ENCODE results near the gene TCN2. TPM values are rescaled to one million over a fixed set of nuclear protein-coding genes. Genes with fewer than 3 reads are reported as not detected.

The TCN2 gene
- total and polyA plus RNA-seq, 4 donors = 6.7 to 14.1 (median 13.0) TPM

DNA sequence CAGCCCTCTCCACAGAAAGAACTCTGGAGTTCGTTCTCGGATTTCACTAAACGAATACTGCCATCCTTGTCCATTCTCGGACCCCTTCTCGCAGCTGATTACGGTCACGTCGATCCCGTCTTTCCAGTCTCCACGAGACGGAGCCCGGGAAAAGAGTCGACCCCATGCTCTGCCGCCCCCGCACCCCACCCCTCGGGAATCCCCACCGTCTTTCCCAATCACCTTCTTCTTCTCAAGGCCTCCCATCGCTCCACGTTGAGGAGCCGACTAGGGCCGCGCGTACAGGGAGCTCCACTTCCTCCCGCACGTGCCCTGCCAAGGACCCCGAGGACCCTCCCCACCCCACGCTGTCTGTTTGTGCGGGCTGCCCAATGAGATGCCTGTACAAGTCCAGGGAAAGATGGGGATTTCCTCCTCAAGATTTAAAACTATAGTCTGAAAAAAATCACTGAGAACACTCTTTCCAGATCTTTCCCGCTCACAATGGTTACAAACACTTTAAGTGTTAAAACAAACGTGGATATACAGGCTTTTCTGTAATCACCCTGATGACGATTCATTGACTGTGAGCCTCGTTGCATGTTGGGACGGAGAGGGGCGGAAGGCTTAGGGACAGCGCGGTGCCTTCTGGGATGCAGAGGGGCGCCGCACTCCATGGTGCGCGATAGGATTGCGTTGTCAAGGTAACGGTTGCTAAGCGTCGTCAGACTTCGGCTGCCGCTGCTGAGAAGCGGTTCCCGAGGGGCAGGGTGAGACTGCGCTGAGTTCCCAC, 15.2 kb upstream of the TCN2 start, which contains the start of gene PES1:
Gene PES1 (minus strand): TSS at position 323 of the 772 bp plus-strand sequence. CDS start 77 bp downstream, at position 246.
- TF ChIP-seq, protein P1, sequence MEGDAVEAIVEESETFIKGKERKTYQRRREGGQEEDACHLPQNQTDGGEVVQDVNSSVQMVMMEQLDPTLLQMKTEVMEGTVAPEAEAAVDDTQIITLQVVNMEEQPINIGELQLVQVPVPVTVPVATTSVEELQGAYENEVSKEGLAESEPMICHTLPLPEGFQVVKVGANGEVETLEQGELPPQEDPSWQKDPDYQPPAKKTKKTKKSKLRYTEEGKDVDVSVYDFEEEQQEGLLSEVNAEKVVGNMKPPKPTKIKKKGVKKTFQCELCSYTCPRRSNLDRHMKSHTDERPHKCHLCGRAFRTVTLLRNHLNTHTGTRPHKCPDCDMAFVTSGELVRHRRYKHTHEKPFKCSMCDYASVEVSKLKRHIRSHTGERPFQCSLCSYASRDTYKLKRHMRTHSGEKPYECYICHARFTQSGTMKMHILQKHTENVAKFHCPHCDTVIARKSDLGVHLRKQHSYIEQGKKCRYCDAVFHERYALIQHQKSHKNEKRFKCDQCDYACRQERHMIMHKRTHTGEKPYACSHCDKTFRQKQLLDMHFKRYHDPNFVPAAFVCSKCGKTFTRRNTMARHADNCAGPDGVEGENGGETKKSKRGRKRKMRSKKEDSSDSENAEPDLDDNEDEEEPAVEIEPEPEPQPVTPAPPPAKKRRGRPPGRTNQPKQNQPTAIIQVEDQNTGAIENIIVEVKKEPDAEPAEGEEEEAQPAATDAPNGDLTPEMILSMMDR (IDR thresholded peaks at IDR 0.05; ENCODE audit: low read depth, low read length, missing input control) = no peak
- TF ChIP-seq YY1 (IDR thresholded peaks at IDR 0.05) (peak; percentile 67), HNF4G (IDR thresholded peaks at IDR 0.05) (no peak), TAF1 (conservative IDR thresholded peaks at IDR 0.05) (no peak), HNF4A (conservative IDR thresholded peaks at IDR 0.05) (no peak), SP1 (IDR thresholded peaks at IDR 0.05) (peak; percentile 71), EGR1 (IDR thresholded peaks at IDR 0.05; ENCODE audit: low read depth in 2 of 2) (peak in 1 of 2 donors; percentile 28), JUND (IDR thresholded peaks at IDR 0.05) (peak; percentile 38 to 71), ATF3 (IDR thresholded peaks at IDR 0.05) (no peak), NR2F2 (IDR thresholded peaks at IDR 0.05) (no peak), RXRA (IDR thresholded peaks at IDR 0.05) (no peak), FOXA2 (IDR thresholded peaks at IDR 0.05) (no peak), FOXA1 (IDR thresholded peaks at IDR 0.05) (no peak), GABPA (IDR thresholded peaks at IDR 0.05 in 1 of 2, conservative IDR thresholded peaks at IDR 0.05 in 1 of 2) (peak in 1 of 2 donors; percentile 86), MAX (IDR thresholded peaks at IDR 0.05) (peak; percentile 99), RAD21 (IDR thresholded peaks at IDR 0.05) (peak; percentile 30 to 39)
- TF ChIP-seq, protein P2, sequence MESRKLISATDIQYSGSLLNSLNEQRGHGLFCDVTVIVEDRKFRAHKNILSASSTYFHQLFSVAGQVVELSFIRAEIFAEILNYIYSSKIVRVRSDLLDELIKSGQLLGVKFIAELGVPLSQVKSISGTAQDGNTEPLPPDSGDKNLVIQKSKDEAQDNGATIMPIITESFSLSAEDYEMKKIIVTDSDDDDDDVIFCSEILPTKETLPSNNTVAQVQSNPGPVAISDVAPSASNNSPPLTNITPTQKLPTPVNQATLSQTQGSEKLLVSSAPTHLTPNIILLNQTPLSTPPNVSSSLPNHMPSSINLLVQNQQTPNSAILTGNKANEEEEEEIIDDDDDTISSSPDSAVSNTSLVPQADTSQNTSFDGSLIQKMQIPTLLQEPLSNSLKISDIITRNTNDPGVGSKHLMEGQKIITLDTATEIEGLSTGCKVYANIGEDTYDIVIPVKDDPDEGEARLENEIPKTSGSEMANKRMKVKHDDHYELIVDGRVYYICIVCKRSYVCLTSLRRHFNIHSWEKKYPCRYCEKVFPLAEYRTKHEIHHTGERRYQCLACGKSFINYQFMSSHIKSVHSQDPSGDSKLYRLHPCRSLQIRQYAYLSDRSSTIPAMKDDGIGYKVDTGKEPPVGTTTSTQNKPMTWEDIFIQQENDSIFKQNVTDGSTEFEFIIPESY (IDR thresholded peaks at IDR 0.05) = peak; percentile 90
- TF ChIP-seq, protein P3, sequence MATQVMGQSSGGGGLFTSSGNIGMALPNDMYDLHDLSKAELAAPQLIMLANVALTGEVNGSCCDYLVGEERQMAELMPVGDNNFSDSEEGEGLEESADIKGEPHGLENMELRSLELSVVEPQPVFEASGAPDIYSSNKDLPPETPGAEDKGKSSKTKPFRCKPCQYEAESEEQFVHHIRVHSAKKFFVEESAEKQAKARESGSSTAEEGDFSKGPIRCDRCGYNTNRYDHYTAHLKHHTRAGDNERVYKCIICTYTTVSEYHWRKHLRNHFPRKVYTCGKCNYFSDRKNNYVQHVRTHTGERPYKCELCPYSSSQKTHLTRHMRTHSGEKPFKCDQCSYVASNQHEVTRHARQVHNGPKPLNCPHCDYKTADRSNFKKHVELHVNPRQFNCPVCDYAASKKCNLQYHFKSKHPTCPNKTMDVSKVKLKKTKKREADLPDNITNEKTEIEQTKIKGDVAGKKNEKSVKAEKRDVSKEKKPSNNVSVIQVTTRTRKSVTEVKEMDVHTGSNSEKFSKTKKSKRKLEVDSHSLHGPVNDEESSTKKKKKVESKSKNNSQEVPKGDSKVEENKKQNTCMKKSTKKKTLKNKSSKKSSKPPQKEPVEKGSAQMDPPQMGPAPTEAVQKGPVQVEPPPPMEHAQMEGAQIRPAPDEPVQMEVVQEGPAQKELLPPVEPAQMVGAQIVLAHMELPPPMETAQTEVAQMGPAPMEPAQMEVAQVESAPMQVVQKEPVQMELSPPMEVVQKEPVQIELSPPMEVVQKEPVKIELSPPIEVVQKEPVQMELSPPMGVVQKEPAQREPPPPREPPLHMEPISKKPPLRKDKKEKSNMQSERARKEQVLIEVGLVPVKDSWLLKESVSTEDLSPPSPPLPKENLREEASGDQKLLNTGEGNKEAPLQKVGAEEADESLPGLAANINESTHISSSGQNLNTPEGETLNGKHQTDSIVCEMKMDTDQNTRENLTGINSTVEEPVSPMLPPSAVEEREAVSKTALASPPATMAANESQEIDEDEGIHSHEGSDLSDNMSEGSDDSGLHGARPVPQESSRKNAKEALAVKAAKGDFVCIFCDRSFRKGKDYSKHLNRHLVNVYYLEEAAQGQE (IDR thresholded peaks at IDR 0.05) = peak; percentile 61
- Histone ChIP-seq H3K27ac (ENCODE audit: low read depth in 1 of 2, low read length in 2 of 2) (peak within 1 kb of the TSS; percentile 77 to 89), H3K4me3 (ENCODE audit: low read depth in 1 of 3, low read length in 3 of 3) (peak within 1 kb of the TSS; percentile 83 to 98 (median 98)), H3K27me3 (ENCODE audit: control insufficient read depth in 4 of 4, insufficient read depth in 4 of 4, low read length in 3 of 4) (no peaks in the 10 kb centered on the region), H3K36me3 (ENCODE audit: control insufficient read depth in 4 of 4, insufficient read depth in 3 of 4, low read depth in 1 of 4, low read length in 3 of 4) (peaks cover 9 to 23% (median 21%) of the 10 kb centered on the region in 4 donors), H3K9ac (ENCODE audit: low read depth in 1 of 2, low read length in 2 of 2) (peak within 1 kb of the TSS; percentile 97 to 99), H3K9me3 (ENCODE audit: control insufficient read depth in 4 of 4, low read length in 3 of 4) (no peaks in the 10 kb centered on the region), H3K4me1 (ENCODE audit: control insufficient read depth in 4 of 4, insufficient read depth in 4 of 4, low read length in 3 of 4) (peaks cover 0 to 18% (median 12%) of the 10 kb centered on the region in 4 donors)
- DNase-seq (ENCODE audit: low spot score) = peak; percentile 95
- under 1% methylated on average over 49 of the region's 49 CpGs for WGBS

Measured in liver (tissue), 9 donors.